Hematopoietic multipotent progenitor cell treated with erythropoietin and hydrocortisone succinate and interleukin-3 and kit ligand, for 17 days (in vitro differentiated cells): ENCODE results near the gene CLEC2A.
"Not testable (repeated sequence)": the region's sequence is repeated elsewhere in the genome, so short reads cannot be mapped to it uniquely, and the experiment has no call there.

ENCODE experiments used
- DNase-seq: peaks from one replicate; pipeline ENCODE4 v3.0.0-alpha.2; 2015; ENCODE audit warnings: low spot score

Gene CLEC2A, protein sequence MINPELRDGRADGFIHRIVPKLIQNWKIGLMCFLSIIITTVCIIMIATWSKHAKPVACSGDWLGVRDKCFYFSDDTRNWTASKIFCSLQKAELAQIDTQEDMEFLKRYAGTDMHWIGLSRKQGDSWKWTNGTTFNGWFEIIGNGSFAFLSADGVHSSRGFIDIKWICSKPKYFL

GRCh38 chr12:9932270-9932669 is at the start of gene CLEC2A:
TSS of gene CLEC2A (minus strand) at chr12:9932370. CDS start at chr12:9932329, 41 bp downstream.
- no peak for DNase-seq

DNA sequence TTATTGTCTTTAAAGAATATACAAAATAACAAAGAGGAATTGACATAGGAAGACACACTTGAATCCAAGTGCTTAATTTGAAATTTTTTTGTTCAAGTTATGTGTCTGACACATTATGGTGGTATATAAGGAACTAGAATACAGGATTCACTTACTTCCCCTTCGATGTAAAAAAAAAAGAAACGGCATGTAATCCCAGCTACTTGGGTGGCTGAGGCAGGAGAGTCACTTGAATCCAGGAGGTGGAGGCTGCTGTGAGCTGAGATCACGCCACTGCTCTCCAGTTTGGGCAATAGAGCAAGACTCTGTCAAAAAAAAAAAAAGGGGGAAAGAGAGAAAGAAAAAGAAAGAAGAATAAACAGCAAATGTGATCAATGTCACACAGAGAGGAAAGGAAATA is 48.0 kb upstream of the CLEC2A start:
- DNase-seq = no peak

GRCh38 chr12:9977916-9978315 is 45.7 kb upstream of the CLEC2A start:
- DNase-seq = no peak

DNA sequence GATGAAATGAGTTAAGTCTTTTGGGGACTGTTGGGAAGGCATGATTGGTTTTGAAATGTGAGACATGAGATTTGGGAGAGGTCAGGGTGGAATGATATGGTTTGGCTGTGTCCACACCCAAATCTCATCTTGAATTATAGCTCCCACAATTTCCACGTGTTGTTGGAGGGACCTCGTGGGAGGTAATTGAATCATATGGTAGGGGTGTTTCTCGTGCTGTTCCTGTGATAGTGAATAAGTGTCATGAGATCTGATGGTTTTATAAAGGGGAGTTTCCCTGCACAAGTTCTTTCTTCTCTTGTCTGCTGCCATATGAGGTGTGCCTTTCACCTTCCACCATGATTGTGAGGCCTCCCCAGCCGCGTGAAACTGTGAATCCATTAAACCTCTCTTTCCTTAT is 44.5 kb upstream of the CLEC2A start:
- not testable (repeated sequence) for DNase-seq

GRCh38 chr12:9975614-9976013 is 43.4 kb upstream of the CLEC2A start:
- no peak for DNase-seq

GRCh38 chr12:9974731-9975130 is 42.6 kb upstream of the CLEC2A start:
- DNase-seq = not testable (repeated sequence)

GRCh38 chr12:9973949-9974348 is 41.8 kb upstream of the CLEC2A start:
- DNase-seq = no peak

DNA sequence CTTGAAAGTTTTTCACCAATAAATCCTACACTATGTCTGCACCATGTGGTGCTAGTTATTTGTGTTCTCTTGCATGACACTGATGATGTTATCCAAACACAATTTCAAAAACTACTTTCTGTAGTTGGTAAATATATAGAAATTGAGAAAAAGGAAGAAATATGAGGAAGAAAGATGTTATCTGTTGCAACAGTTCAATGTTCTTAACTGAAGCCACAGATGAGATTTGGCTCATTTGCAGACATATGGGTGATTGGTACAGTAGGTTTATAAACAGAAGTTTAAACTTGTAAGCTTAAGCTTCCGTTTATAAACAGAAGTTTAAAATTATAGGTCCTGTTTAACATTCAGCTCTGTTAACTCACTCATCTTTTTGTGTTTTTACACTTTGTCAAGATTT is 39.0 kb upstream of the CLEC2A start, which contains the start of gene CLEC12A:
Gene CLEC12A (plus strand): TSS at position 229 of the 400 bp plus-strand sequence. CDS start 188 bp downstream, outside the sequence.
- DNase-seq = no peak

DNA sequence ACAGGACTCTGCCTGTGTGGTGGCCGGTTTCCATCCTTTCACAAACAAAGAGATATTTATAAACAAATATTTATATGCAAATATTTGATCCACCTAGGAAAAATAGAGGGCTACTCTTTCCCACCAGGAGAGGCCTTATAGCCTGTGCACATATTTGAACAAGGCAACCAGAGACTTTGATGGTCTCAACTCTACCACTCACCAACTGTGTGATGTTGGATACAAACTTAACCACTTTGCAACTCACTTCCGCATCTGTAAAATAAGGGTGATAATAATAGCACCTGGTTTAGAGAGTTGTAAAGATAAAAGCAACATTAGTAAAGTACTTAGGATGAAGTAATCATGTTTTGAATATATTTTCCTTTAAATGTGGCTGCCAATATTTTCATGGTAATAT is 37.5 kb upstream of the CLEC2A start:
- no peak for DNase-seq

GRCh38 chr12:9961901-9962300 is 29.7 kb upstream of the CLEC2A start:
- DNase-seq = no peak

GRCh38 chr12:9961106-9961505 is 28.9 kb upstream of the CLEC2A start:
- DNase-seq = no peak

DNA sequence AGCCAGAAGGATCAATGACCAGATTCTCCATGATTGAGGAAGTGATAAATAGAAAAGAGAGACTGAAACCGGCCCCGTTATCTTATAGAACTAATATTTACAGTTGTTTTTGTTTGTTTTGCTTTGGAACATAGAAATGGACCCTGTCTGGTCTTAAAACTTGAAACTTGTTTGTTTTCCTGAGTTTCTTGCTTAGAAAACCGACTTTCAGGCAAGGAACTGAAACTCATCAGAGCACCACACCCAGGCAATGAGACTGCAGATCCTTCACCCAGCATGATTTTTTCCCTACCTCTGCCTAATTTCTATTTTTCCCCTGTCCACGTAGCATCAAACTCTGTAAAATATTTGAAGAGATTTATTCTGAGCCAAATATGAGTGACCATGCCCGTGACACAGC is 28.4 kb upstream of the CLEC2A start:
- no peak for DNase-seq

DNA sequence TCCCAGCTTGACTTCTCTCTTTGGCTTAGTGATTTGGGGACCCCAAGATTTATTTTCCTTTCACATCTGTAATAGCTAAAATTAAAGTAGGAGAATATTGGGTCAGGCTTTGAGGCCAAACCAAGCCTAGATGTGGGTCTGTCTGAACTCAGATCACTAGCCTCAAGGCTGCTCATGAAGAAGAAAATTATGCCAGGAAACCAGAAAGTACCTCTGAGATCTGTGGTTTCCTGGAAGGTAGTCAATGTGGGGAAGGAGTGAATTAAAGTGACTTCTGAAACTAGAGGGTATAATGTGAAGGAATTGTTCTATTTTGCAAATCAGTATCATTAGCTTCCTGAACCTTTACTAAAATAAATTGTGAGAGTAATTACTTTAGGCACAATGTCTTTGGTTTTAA is 25.7 kb upstream of the CLEC2A start:
- DNase-seq = no peak

GRCh38 chr12:9952954-9953729 is 21.0 kb upstream of the CLEC2A start:
- not testable (repeated sequence) for DNase-seq

DNA sequence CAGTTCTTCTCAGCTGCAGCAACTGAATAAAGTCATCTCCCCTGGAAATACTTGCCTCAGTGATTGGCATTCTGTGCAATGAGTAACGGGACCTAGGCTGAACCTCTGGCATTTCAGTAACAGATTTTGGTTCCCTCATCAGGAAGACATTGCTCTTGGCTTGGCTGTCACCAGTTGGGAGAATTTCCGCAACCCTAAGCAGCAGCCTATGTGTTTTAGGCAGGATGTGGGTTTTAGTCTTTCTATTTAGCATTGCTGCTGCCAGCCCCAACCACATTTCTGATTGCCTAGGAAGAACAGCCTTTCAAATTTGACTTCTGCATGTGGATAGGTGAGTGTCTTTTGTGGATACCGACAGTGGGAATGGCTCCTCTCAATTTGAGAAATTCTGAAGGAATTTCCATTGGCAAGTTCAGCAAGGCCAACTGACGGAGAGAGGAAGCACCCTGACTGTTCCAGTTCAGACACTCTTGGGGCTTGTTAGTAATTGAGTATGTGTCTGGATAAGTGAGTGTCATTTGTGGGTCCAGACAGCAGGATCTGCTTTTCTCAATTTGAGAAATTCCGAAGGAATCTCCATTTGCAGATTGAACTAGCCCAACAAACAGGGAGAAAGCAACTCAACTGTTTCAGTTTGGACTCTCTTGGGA is 19.0 kb upstream of the CLEC2A start:
- no peak for DNase-seq

GRCh38 chr12:9948606-9949296 is 16.6 kb upstream of the CLEC2A start:
- no peak for DNase-seq

DNA sequence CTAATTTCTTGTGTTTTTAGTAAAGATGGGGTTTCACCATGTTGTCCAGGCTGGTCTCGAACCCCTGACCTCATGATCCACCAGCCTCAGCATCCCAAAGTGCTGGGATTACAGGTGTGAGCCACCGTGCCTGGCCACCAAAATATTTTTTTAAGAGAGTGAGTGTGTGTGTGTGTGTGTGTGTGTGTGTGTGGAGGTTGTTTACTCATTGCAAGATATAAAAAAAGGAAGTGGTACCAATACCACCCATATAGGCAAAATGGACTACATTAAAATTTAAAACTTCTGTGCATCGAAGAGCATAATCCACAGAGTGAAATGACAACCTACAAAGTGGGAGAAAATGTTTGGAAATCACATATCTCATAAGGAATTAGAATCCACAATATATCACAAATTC is 15.5 kb upstream of the CLEC2A start:
- no peak for DNase-seq

DNA sequence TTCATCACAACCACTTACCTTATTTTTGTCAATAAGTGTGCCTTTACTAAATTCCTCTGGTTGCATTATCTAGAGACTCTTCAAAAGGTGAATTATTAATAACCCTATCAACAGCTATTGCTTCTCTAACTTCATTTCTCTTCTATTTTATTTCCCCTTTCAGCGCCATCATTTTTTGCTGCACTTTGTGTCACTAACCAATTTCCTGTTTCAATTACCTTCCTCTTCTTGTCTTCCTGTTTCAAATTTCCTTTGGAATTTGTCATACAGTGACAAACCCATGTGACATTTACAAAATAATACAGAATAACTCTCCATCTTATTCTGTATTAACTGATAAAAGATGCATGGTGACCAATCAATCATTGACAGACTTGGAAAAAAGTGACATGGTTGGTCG is 12.2 kb upstream of the CLEC2A start:
- no peak for DNase-seq

- DNase-seq = no peak
Observed at GRCh38 chr12:9943240-9943639, 11.1 kb upstream of the CLEC2A start.

DNA sequence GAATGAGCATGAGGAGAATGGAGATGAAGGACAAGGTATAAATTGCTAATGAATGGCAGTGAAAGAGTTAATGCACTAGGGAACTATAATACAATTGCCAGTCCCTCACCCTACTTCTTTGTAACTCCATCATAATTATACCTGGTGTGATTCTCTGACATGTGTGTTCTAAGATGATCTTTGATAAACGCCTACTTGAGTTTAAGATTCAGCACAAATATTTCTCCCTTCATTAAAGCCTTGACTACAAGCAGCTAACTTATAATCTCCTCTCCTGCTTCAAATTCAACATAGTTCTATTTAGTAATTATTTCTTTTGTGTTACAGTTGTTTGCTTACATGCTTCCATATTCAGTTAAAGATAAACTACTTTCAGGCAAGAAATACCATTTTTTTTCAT is 9.7 kb upstream of the CLEC2A start:
- no peak for DNase-seq

DNA sequence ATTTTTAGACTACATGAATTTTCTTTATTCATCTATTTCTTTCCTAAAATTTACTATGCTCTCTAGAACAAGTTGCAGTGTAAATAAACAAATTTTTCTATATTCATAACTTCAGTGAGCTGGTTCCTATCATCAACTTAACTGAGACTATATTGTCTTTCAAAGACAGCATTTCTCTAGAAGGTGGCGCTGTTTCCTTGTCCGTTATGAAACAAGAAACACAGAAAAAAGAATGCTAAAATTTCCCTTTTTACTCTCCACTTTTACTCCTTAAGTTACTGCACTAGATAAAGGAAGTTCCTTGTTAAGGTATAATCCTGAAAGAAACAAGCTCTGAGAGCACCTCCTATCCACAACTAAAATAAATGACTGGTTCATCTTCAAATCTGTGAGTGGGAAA is 8.2 kb upstream of the CLEC2A start:
- no peak for DNase-seq

GRCh38 chr12:9936591-9936990 is 4.4 kb upstream of the CLEC2A start:
- no peak for DNase-seq

DNA sequence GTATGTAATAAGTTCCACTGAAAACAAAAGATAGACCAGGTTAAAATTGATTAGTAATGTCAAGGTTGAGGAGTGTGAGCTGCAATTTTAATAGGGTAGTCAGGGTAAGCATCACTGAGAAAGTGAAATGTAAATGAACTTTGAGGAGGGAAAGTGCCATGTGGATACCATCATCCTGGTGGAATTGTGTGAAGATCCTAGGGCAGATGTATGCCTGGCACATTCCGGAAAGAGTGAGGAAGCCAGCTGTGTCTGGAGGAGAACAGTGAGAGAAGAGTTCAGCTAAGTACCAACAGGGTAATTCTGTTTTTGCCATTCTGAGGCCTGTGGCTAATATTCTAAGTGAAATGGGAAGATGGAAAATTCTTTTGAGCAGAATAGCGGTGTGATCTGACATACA is 2.9 kb upstream of the CLEC2A start:
- no peak for DNase-seq
